HG02588 (cell line): ENCODE data around the gene RAB3B.

ENCODE experiments used
- ATAC-seq: cut with Tn5 transposase; IDR thresholded peaks from one replicate; pipeline ENCODE4 v1.9.1; 2021; ENCODE audit warnings: mild to moderate bottlenecking, moderate library complexity; ENCODE audit not compliant: unreplicated experiment

RAB3B gene

DNA sequence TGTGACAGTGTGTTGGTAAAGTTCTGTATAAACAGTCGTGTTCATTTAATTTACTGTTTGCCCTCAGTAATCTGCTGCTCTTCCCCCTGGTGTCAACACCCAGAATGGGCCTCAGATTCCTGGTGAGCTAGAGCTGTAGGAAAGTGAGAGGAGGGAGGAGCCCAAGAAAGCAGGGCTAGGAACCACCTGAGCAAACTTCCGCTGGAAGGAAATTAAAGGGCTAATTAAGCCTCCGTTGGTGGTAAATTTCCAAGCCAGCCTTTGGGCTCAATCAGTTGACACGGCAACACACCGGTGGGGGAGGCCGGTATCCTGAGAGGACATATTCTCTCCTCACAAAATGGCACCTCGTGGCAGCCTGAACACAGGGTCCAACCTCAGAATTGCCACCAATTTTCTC lies 32.9 kb downstream of the RAB3B start:
- ATAC-seq: no peak

DNA sequence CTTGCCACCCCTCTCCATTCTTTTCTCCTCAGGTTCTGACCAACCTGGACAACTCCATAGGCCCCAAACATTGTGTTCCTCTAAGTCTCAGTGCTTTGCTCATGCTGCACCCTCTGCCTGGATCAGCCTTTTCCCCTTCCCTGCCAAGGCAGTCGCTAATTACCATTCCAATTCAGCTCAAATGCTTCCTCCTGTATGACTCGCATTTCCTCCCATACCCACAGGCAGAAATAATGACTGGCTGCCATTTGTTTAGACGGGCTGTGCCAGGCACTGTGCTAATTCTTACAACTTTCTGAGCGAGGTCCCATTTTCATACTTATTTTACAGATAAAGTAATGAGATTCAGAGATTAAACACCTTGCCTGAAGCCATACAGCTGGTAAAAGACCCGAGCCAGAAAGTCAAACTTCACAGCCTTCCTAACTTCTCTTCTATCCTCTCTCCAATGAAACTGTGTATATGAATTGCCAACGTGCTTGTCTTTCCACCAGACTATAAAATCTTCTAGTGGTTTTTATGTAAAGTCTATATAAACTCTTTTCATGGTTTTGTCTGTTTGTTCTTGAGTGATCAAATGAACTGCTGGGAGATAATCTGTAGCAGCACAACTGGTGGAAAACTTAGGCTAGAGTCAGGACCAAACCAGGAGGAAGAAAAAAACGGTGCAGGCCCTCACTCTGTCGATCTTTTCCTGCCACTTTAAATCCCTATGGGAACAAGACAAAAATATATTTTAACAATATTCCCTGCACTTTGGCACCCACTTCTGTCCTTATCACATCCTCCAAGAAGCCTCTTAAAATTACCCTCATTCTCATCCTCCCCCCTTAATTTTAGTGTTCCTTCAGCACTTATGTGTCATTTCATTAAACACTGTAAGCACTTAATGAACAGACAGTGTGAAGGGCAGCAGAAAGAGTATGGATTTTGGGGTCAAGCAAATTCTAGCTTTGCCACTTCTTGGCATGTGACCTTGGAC lies 33.7 kb downstream of the RAB3B start:
- no peak for ATAC-seq

GRCh38 chr1:51955797-51956527 lies 34.5 kb downstream of the RAB3B start:
- no peak for ATAC-seq

DNA sequence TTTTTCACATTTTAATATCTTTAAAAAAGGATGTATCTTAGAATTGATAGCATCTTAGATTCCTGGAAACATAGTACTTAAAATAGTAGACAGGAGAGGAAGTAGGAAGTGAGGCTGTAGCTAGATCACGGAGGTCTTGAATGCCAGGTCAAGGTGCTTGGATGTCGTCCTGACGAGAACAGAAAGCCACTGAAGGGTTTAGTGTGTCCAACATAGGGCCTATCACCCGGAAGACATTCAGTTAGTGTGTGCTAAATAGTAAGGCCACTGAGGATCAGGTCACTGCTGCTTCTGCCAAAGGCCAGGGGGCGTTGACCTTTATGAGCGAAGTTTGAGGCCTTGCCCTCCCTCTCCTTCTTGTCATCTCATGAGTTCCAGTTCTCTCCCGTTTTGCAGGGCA lies 35.7 kb downstream of the RAB3B start:
- no peak for ATAC-seq

GRCh38 chr1:51953079-51953478 lies 37.4 kb downstream of the RAB3B start:
- no peak for ATAC-seq

DNA sequence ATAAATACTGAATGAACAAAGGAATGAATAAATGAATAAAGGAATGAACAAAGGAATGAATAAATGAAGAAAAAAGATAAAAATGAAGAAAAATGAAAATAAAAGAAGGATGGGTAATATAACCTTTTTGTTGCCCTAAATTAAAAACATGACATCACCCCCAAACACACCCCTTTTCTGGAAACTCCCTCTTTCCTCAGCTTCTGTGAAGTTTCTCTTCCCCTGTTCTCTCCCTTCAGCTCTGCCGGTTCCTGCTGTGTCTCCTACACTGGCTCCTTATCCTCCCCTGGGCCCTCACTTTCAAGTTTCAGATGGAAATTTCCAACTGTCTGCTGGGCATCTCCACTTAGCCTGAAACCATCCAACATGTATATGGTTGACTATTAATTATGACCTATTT lies 37.9 kb downstream of the RAB3B start:
- no peak for ATAC-seq

- ATAC-seq: no peak
These were observed 39.8 kb downstream of the RAB3B start for GRCh38 chr1:51950701-51951100.

DNA sequence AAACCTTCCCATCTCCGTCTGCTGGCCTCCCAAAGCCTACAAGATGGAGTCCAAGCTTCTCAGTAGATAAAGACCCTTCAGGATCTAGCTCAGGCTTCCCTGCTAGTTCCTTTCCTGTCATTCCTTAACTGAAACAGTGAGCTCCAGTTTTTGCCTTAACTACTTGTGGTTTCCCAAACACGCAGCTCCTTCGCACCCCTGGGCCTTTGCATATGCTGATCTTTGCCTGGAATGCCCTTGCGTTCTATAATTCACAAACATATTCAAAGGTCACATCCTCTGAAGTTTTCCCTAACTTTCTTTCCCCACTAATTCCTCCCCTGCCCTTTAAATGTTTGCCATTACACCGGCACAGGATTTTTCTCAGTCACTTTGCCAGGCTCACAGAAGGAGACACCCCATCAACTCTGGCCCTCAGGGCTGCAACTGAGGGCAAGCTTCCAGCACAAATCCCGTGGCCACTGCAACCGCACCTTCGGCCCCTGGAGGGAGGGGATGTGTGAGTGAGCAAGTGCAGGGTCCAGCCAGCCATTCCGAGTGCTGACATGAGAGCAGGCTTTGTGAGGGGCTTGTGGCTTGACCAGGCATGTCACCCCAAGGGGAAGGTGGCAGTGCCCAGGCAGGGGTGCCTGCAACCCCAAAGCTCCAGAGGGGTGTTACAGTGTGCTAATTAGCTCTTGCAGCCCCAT lies 41.3 kb downstream of the RAB3B start:
- ATAC-seq: no peak

- ATAC-seq: no peak
These were observed 42.0 kb downstream of the RAB3B start for GRCh38 chr1:51948491-51948915.

GRCh38 chr1:51946300-51946699 lies 44.2 kb downstream of the RAB3B start:
- ATAC-seq: no peak

- no peak for ATAC-seq
These were observed 44.9 kb downstream of the RAB3B start for GRCh38 chr1:51945591-51945990.

- no peak for ATAC-seq
These were observed 48.2 kb downstream of the RAB3B start for GRCh38 chr1:51942281-51942680.

DNA sequence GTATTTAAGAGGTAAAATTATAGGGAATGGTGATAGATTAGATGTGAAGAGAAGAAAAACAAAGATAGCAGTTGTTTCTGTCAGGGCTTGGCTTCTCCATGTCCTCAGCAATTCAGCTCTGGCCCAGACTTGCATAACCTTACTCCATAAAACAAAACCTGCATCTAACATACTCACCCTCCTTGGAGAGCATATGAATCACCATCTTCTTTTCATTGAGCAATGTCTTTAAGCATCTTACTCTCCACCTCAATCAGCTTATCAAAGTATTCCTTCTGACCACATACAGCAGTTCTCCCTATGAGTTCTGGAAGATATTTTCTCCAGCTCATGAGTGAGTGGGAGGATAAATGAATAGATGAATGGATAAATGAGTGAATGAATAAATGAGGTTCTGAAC lies 49.0 kb downstream of the RAB3B start:
- no peak for ATAC-seq

DNA sequence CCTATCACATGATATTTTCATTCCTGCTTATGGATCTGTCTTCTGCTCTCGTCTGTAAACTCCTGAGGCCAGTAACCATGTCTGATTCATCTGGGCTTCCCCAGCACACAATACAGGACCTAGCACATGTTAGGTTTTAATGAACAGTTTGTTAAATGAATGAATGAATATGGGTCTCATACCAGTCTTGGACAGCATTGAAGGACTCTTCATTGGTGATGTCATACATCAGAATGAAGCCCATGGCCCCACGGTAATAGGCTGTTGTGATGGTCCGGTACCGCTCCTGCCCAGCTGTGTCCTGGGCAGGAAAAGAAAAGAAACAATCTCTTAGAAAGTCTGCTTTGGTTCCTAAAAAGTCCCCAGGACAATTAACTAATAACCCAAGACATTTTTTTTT lies 53.4 kb downstream of the RAB3B start:
- ATAC-seq: no peak

GRCh38 chr1:51936531-51936930 lies 54.0 kb downstream of the RAB3B start:
- ATAC-seq: no peak

DNA sequence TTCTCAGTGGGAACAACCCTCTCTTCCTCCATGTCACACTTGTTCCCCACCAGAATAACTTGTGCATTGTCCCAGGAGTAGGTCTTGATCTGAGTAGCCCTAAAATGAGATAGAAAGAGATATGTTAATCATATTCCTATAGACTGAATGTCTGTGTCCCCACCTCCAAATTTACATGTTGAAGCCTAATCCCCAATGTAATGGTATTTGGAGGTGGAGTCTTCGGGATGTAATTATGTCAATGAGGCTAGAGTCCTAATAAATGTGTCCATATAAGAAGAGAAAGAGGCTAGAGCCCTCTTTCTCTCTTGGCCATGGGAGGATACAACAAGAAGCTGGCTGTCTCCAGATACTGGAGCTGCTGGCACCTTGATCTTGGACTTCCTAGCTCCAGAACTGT lies 57.2 kb downstream of the RAB3B start:
- ATAC-seq: no peak

DNA sequence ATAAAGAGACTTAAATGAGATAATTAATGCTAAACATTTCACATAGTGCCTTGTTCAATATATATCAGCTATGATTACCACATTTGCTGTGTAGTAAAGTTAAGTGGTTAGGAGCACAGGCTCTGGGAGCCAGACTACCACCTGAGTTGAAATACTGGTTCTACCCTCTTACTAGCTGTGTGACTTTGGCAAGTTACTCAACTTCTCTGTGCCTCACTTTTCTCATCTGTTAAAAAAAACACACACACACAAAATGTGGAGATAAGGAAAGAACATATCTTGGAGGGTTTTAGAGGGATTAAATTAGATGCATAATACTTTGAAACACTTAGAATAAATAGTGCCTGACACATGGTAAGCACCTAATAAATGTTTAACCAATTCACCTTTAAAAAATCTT lies 60.2 kb downstream of the RAB3B start:
- ATAC-seq: no peak

GRCh38 chr1:51928896-51929295 lies 61.6 kb downstream of the RAB3B start:
- ATAC-seq: no peak

DNA sequence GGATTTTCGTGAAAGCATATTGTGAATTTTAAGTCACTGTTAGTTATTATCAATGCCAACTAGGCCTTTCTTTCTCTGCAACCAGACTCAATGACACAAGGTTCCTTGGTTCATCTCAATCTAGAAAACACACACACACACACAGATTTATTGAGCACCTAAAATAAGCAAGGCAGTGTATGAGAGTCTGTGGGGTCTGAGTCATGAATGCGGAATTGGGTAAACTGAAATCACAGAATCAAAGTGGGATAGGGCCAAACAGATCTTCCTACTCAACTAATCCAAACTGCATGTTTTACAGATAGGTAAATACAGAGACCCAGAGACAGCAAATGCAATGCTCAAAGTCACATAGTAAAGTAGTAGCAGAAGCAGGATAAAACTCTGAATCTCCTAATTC lies 63.5 kb downstream of the RAB3B start:
- ATAC-seq: no peak

GRCh38 chr1:51926171-51926812 lies 64.2 kb downstream of the RAB3B start:
- no peak for ATAC-seq

GRCh38 chr1:51924455-51924854 lies 66.0 kb downstream of the RAB3B start:
- no peak for ATAC-seq
